MV-4-11 (cell line): ENCODE data around the gene SERPINB13.
"Not testable (repeated sequence)": the region's sequence is repeated elsewhere in the genome, so short reads cannot be mapped to it uniquely, and the experiment has no call there.

Source experiments
- DNase-seq: peaks from one replicate; lab custom pipeline; 2025; lab: John Stamatoyannopoulos, UW

SERPINB13 gene

DNA sequence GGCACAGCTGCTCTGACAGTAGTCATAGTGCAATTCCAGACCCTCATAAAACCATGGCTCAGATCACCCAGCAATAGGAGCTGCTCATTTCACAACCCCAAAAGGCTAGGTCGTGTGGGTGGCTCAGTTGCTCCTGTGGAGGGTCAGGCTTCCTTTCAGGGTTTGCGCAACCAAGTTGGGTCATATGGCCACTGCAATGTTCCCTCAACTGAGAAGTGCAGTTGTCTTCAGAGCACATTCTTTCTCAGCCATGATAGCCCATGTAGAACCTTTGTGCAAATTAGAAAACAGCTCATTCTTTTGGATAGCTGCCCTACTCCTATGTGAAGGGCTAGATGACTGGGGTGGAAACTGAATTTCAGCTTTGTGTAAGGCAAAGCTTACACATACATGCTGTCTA lies 3.2 kb downstream of the SERPINB13 start:
- DNase-seq = peak; percentile 95

- DNase-seq = no peak
Measured at GRCh38 chr18:63590966-63591695, 4.0 kb downstream of the SERPINB13 start.

GRCh38 chr18:63591725-63592124 lies 4.6 kb downstream of the SERPINB13 start:
- no peak for DNase-seq

DNA sequence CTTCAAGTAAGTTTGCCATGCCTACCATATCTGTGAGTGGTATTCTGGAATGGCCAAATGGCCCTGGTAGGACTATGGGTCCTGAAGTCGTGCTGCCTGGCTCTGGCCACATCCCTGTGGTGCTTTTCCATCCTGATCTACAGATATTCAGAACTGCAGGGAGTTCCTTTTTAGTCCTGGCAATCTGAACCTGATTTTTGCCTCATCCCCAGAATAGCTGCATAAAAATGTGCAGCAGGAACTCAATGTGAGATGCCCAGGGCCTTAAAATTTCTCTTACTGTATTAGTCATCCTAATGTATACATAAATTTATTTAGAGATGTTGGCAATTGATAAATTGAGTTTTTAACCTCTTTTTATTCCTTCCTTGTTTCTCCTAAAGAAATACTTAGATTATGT lies 5.3 kb downstream of the SERPINB13 start:
- no peak for DNase-seq

- no peak for DNase-seq
Measured at GRCh38 chr18:63596964-63597363, 9.8 kb downstream of the SERPINB13 start.

GRCh38 chr18:63603355-63603754 lies 16.2 kb downstream of the SERPINB13 start:
- no peak for DNase-seq

- no peak for DNase-seq
Measured at GRCh38 chr18:63603772-63604171, 16.6 kb downstream of the SERPINB13 start.

DNA sequence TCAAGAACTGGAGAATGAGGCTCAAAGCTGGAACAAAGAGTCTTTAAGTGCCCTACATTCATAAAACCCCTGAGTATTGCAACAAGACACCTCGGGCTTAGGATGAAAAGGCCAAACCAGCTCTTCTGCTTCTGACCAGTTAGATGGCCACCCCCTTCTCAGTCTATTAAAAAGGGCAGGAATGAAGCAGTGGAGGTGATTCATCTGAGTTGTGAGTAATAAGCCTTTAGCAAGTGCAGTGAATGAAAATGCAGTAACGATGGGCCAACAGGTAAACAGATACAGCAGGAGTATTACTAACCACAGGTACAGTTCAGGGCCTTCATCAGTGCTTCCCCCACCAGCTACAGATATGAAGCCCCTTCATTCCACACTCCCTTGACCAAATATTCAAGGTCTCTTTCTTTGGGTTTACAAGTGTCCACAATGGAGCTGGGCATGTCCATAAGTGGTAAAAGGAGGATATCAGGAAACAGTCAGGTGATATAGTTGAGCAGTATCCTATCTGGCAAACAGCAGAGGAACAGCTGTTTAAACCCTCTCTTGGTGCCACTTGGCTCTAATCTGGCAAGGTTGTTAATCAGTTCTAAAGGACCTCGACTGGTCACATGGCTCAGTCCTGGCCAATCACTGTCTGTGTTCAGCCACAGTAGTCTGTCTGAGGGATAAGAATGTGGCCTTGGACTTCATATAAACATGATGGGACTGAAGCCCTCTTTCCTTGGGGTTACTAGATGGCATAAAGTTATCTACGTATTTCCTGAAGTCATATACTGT lies 17.8 kb downstream of the SERPINB13 start:
- DNase-seq = no peak

DNA sequence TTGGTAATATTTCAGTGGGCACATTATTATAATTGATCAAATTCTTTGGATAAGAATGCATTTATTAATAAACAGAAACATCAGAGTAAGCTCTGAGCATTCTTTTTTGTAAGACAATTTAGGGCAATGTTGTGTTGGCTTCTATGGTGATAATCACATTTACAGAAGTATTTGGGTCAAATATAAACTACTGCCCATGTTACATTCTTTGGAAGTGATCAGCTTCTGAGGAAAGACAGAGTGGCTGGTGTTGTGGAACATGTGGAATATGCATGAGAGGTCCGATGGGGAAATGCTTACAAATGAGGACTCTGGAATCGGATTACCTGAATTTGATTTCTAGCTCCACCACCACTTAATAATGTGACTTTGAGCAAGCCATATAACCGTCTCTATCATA lies 19.4 kb downstream of the SERPINB13 start:
- DNase-seq = no peak

- DNase-seq = no peak
Measured at GRCh38 chr18:63613420-63613819, 26.3 kb downstream of the SERPINB13 start.

- peak; percentile 67 for DNase-seq
Measured at GRCh38 chr18:63617049-63617914, 30.1 kb downstream of the SERPINB13 start.

- no peak for DNase-seq
Measured at GRCh38 chr18:63617915-63618234, 30.7 kb downstream of the SERPINB13 start.

GRCh38 chr18:63619661-63620060 lies 32.5 kb downstream of the SERPINB13 start:
- no peak for DNase-seq

DNA sequence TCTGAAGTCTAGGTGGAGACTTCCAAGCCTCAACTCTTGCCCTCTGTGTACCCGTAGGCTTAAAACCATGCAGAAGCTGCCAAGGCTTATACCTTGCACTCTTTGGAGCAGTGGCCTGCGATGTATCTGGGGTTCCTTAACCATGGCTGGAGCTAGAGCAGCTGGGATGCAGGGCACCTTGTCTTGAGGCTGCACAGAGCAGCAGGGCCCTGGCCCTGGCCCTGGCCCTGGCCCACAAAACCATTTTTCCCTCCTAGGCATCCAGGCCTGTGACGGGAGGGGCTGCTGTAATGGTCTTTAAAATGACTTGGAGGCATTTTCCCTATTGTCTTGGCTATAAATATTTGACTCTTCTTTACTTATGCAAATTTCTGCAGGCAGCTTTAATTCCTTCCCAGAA lies 37.7 kb downstream of the SERPINB13 start:
- no peak for DNase-seq

DNA sequence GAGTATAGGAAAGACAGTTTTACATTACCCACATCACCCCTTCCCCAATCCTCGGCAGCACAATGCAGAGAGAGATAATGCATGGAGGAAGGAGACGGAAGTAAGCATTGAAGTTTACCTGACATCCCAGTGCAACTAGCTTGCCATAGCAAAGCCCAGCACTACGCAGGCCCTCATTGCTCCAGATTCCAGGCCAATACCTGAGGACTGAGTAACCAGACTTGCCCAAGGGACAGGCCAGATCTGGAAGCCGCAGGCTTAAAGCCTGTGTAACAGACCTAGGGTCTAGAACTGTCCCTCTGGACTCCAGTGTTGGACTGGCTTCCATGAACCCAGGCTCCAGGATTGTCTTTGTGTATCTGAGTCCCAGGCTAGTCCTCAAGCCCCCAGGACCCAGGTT lies 39.3 kb downstream of the SERPINB13 start:
- no peak for DNase-seq

DNA sequence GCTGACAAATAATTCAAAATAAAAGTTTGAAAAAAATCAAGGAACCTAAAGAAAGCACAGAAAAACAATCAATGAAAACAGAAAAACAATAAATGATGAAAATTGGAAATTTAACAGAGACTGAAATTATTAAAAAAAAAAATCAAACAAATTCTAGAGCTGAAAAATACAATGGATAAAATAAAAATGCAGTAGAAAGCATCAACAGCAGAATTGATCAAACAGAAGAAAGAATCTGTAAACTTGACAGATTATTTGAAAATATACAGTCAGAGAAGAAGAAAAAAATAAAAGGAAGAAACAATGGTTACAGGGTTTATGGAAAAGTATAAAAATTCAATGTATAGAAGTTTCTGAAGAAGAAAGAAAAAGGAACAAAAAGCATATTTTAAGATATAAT lies 40.7 kb downstream of the SERPINB13 start:
- no peak for DNase-seq

DNA sequence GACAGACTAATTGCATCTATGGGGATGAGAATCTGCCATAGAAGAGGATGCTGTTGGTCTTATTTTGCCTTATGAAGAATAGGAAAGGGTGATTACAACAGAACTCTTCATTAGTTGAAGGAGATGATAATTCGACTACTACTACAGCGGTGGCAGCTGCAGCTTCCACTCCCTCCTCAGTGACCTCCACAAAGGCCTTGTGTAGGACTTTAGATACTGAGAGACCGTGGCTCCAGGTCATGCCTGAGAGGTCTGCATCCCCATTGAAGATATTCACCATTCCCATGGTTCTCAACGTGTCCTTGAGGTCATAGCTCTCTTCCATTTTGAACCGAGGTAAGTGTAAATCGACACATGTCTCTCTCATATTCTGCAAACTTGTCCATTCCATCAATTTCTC lies 50.6 kb downstream of the SERPINB13 start:
- DNase-seq = no peak

- DNase-seq = not testable (repeated sequence)
Measured at GRCh38 chr18:63641157-63641680, 54.1 kb downstream of the SERPINB13 start.

DNA sequence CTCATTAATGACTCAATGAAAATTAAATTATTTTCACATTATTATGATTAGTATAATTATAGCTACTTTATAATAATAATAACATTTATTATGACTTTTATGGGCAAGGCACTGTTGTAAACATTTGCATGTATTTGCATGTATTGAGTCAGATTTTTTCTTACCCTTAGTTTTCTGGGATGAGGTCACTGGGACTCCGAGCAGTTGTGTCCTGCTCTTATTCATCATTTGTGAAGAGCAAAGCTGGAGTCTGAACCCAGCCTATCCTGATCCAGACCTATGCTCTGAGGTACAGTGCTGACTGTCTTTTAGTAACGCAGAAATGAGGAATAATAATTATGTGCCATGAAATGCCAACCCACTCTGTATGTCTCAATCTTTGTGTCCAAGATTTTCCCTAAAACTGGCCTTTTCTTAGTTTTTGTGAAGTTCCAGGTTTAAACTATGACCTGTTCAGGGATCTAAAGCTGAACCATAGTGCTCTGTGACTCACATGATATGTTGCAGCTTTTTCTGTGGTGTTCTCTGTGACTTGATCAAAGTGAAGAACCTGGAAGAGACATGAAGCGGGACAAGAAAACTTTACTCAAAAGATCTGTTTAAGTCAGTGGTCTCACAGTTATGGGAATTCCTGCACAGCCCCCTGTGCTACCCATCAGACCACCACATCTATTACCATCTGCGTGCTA lies 55.7 kb downstream of the SERPINB13 start:
- DNase-seq = not testable (repeated sequence)

DNA sequence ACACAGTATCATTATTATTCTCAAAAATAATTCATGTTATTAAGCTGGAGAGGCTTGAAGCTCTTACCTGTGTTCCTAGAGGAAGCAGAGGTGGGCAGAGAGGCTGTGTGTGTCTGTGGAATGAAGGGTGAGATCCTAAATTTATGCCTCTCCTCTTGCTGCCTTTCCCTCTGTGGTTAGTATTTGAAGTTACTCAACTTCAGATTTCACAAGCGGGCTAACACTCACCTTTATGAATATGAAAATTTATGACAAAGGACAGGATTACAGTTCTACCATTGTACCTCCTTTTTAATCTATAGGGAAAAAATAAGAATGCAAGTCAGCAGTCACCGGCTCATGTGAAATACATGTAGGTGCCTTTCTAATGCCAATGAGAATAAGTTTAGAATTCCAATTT lies 57.0 kb downstream of the SERPINB13 start, which contains the start of gene SERPINB4:
TSS of gene SERPINB4 (minus strand) at position 115 of the 400 bp plus-strand sequence. CDS start 679 bp downstream, outside the sequence.
- DNase-seq = not testable (repeated sequence)

DNA sequence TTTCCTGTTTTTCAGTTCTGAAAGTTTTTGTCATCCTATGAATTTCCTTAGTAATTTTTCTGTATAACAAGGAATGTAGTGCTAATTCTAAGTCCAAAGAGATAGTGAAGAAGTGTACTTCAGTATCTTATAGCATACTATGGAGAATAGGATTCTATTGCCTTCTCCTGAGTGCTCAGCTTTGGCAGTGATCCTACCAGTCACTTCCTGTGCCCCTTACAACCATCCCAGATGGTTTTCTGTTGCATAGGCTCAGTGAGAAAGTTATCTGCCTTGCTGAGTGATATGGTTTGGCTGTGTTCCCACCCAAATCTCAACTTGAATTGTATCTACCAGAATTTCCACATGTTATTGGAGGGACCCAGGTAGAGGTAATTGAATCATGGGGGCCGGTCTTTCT lies 57.6 kb downstream of the SERPINB13 start:
- not testable (repeated sequence) for DNase-seq

DNA sequence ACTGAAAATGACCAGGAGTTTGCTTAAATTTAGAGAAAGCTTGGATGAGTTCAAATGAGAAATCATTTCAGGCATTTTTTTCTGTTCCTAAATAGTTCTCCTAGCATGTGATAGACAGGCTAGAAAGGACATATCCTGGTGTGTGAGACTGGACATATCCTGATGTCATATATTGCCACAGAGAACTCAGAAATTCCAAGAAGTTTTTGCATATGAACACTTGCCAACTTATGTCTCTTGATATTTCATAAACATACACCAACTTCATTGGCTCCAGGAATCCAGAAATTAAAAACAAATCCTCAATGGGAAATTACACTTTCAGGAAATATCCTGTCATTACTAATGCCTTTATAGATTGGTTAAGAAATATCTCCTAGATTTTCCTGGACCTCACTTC lies 59.8 kb downstream of the SERPINB13 start:
- no peak for DNase-seq
